OCI-LY3 (cell line): ENCODE data around the gene VPS13A.

Source experiments
- H2AFZ ChIP-seq: fragments of 200-600, 300-600 bp; shearing (Covaris generic); 2 replicates; pipeline ENCODE4 v1.6.0; 2014; ENCODE audit warnings: antibody characterized with exemption, low read depth, low read length
- H3K27ac ChIP-seq: fragments of 200-600, 300-600 bp; sonication (generic); 2 replicates; pipeline ENCODE4 v1.5.1; 2014; ENCODE audit warnings: mild to moderate bottlenecking, low read length, moderate library complexity, mixed read lengths
- H3K27me3 ChIP-seq: fragments of 200-600, 300-600 bp; sonication (generic); 2 replicates; pipeline ENCODE4 v1.6.1; 2014; ENCODE audit warnings: low read depth, low read length, mixed read lengths
- H3K36me3 ChIP-seq: fragments of 200-600, 300-600 bp; sonication (generic); replicated peaks from 2 replicates; pipeline ENCODE3; 2014; ENCODE audit warnings: low read depth, low read length, mixed read lengths
- H3K4me1 ChIP-seq: fragments of 300-600, 200-600 bp; sonication (generic); 2 replicates; pipeline ENCODE4 v1.6.1; 2014; ENCODE audit warnings: low read length, mixed read lengths
- H3K4me2 ChIP-seq: fragments of 200-600, 300-600 bp; sonication (generic); 2 replicates; pipeline ENCODE4 v1.6.1; 2014; ENCODE audit warnings: low read length, mixed read lengths
- H3K4me3 ChIP-seq: fragments of 300-600, 200-600 bp; sonication (generic); 2 replicates; pipeline ENCODE4 v1.5.1; 2014; ENCODE audit warnings: antibody characterized with exemption, mild to moderate bottlenecking, low read length, moderate library complexity
- H3K79me2 ChIP-seq: fragments of 300-600, 200-600 bp; shearing (Covaris generic); 2 replicates; pipeline ENCODE4 v1.6.1; 2014; ENCODE audit warnings: mild to moderate bottlenecking, low read length, mixed read lengths
- H3K9ac ChIP-seq: fragments of 300-600, 200-600 bp; shearing (Covaris generic); 2 replicates; pipeline ENCODE4 v1.6.0; 2014; ENCODE audit warnings: mild to moderate bottlenecking, low read length, moderate library complexity
- H3K9me3 ChIP-seq: fragments of 200-600, 300-600 bp; shearing (Covaris generic); 2 replicates; pipeline ENCODE4 v1.6.1; 2014; ENCODE audit warnings: low read length, mixed read lengths; ENCODE audit not compliant: insufficient read depth
- H4K20me1 ChIP-seq: fragments of 200-600, 300-600 bp; sonication (generic); 2 replicates; pipeline ENCODE4 v1.6.1; 2016; ENCODE audit warnings: low read length, mixed read lengths; ENCODE audit not compliant: insufficient read depth
- EZH2phosphoT487 ChIP-seq: fragments of 200-600 bp; shearing (Covaris generic); IDR thresholded peaks from 2 replicates; pipeline ENCODE4 v1.6.1; 2018; ENCODE audit warnings: antibody characterized with exemption, mixed run types, low read depth
- TF ChIP-seq, protein P1 (sequence below): fragments of 200-600, 300-600 bp; sonication (generic); IDR thresholded peaks from 2 replicates; pipeline ENCODE4 v1.5.1; 2014; ENCODE audit warnings: antibody characterized with exemption, low read length, low read depth

VPS13A gene

DNA sequence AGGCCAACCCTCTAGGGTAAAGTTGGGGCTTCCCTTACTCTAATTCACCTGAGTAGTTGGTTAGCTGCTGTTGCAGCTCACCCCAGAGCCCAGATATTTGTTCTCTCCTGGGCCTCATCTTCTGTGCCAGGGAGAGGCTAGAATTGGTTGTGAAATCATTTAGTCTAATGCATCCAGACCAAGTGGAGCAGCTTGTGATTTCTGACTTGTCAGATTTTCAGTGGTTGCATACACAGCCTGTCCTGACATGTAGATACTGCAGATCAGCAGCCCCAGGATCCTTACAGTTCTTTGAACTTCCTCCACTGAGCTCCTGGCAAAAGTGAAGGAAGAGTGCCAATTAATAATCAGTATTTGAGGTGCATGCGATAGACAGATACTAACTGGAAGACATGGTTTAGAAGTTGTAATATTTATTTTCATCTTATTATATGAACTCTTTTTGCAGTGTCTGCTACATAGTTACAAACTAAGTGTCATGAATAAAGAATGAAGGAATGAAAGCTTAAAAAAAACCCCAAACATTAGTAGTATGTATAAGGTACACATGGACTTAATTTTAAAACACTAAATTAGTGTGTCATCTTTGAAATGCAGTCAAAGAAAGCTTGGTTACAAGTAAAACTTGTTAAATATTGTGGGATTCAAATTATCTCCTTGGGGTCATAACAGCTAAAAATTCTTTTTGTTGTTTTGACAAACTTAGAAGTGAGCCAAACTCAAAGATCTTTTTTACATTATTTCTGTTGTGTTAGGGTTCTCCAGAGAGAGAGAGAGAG, 128.5 kb downstream of the VPS13A start:
- Histone ChIP-seq H3K4me1 (no peaks in the 10 kb centered on the region), H2AFZ (no peak overlapping the region), H3K79me2 (no peaks in the 10 kb centered on the region), H3K9me3 (no peaks in the 10 kb centered on the region), H3K4me2 (no peak overlapping the region), H3K27ac (no peak overlapping the region), H4K20me1 (no peaks in the 10 kb centered on the region), H3K4me3 (no peak overlapping the region), H3K9ac (no peak overlapping the region), H3K27me3 (no peaks in the 10 kb centered on the region), H3K36me3 (no peaks in the 10 kb centered on the region)
- TF ChIP-seq EZH2phosphoT487: no peak
- TF ChIP-seq, protein P1, sequence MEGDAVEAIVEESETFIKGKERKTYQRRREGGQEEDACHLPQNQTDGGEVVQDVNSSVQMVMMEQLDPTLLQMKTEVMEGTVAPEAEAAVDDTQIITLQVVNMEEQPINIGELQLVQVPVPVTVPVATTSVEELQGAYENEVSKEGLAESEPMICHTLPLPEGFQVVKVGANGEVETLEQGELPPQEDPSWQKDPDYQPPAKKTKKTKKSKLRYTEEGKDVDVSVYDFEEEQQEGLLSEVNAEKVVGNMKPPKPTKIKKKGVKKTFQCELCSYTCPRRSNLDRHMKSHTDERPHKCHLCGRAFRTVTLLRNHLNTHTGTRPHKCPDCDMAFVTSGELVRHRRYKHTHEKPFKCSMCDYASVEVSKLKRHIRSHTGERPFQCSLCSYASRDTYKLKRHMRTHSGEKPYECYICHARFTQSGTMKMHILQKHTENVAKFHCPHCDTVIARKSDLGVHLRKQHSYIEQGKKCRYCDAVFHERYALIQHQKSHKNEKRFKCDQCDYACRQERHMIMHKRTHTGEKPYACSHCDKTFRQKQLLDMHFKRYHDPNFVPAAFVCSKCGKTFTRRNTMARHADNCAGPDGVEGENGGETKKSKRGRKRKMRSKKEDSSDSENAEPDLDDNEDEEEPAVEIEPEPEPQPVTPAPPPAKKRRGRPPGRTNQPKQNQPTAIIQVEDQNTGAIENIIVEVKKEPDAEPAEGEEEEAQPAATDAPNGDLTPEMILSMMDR: no peak

DNA sequence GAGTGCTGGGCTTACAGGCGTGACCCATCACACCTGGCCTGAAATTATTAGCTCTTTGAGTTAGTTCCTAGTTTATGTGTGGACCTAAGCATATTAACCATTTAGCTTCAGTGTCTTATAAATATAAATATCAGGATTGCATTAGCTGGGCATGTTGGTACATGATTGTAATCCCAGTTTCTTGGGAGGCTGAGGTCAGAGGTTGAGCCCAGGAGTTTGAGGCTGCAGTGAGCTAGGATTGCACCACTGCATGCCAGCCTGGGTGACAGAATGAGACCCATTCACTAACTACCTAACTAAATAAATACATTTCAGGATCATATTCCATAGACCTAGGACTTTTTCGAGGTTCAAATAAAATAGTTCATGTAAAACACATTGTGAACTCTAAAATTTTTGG, 129.8 kb downstream of the VPS13A start:
- H3K4me2 ChIP-seq: no peak overlapping the region
- no peak overlapping the region for H3K9ac ChIP-seq
- H3K27me3 ChIP-seq: no peaks in the 10 kb centered on the region
- no peak overlapping the region for H3K27ac ChIP-seq
- TF ChIP-seq, protein P1: no peak
- TF ChIP-seq EZH2phosphoT487: no peak
- H3K4me1 ChIP-seq: no peaks in the 10 kb centered on the region
- H3K79me2 ChIP-seq: no peaks in the 10 kb centered on the region
- H3K36me3 ChIP-seq: peaks cover 5% of the 10 kb centered on the region
- H4K20me1 ChIP-seq: no peaks in the 10 kb centered on the region
- no peak overlapping the region for H3K4me3 ChIP-seq
- H3K9me3 ChIP-seq: no peaks in the 10 kb centered on the region
- H2AFZ ChIP-seq: no peak overlapping the region

DNA sequence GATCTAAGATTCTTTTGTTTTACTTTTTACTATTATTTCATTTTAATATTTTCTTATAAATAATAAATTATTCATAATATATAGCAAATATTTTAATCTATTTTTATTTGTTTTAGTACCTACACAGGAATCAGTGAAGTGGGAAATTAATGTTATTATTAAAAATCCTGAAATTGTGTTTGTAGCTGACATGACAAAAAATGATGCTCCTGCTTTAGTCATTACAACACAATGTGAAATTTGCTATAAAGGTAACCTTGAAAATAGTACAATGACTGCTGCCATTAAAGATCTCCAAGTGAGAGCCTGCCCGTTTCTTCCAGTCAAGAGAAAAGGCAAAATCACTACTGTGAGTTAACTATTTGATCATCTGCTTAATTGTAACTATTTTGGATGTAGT, 138.7 kb downstream of the VPS13A start:
- no peaks in the 10 kb centered on the region for H3K4me1 ChIP-seq
- H2AFZ ChIP-seq: no peak overlapping the region
- no peaks in the 10 kb centered on the region for H4K20me1 ChIP-seq
- H3K4me3 ChIP-seq: no peak overlapping the region
- H3K27ac ChIP-seq: no peak overlapping the region
- H3K36me3 ChIP-seq: peaks cover 9% of the 10 kb centered on the region
- H3K79me2 ChIP-seq: no peaks in the 10 kb centered on the region
- no peaks in the 10 kb centered on the region for H3K9me3 ChIP-seq
- TF ChIP-seq EZH2phosphoT487: no peak
- TF ChIP-seq, protein P1: no peak
- H3K4me2 ChIP-seq: no peak overlapping the region
- no peak overlapping the region for H3K9ac ChIP-seq
- no peaks in the 10 kb centered on the region for H3K27me3 ChIP-seq

DNA sequence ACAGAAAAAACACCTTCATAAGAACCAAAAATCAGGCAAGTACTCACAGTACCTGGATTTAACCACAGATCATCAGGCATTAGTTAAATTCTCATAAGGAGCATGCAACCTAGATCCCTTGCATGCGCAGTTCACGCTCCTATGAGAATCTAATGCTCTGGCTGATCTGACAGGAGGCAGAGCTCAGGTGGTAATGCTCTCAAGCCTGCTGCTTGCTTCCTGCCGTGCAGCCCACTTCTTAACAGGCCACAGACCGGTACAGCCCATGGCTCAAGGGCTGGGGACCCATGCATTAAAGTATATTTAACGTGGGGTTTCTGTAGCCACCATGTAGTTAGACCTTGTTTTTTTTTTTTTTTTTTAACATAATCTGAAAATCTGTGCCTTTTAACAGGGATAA, 147.7 kb downstream of the VPS13A start:
- TF ChIP-seq, protein P1: no peak
- no peak for TF ChIP-seq EZH2phosphoT487
- H3K4me2 ChIP-seq: no peak overlapping the region
- H3K4me1 ChIP-seq: no peaks in the 10 kb centered on the region
- no peak overlapping the region for H2AFZ ChIP-seq
- H3K27ac ChIP-seq: no peak overlapping the region
- no peak overlapping the region for H3K4me3 ChIP-seq
- peaks cover 4% of the 10 kb centered on the region for H3K36me3 ChIP-seq
- no peaks in the 10 kb centered on the region for H3K79me2 ChIP-seq
- H3K27me3 ChIP-seq: no peaks in the 10 kb centered on the region
- H3K9ac ChIP-seq: no peak overlapping the region
- H3K9me3 ChIP-seq: no peaks in the 10 kb centered on the region
- H4K20me1 ChIP-seq: no peaks in the 10 kb centered on the region
